A673 (cell line): ENCODE results near the gene EXOC2.
"Not testable (repeated sequence)": the region's sequence is repeated elsewhere in the genome, so short reads cannot be mapped to it uniquely, and the experiment has no call there.

ENCODE experiments used
- EZH2 ChIP-seq: fragments of 200-600 bp; sonication (generic); IDR thresholded peaks from 2 replicates; pipeline ENCODE4 v1.6.1; 2017; ENCODE audit warnings: borderline replicate concordance, low read depth, mild to moderate bottlenecking, mixed read lengths, antibody characterized with exemption, low read length; ENCODE audit not compliant: poor library complexity, severe bottlenecking
- TF ChIP-seq, protein P1 (sequence below): fragments of 300-800, 200-600 bp; sonication (generic); conservative IDR thresholded peaks from 2 replicates; pipeline ENCODE4 v1.5.1; 2017; ENCODE audit warnings: low read depth, mild to moderate bottlenecking, antibody characterized with exemption, low read length, moderate library complexity, mixed read lengths

DNA sequence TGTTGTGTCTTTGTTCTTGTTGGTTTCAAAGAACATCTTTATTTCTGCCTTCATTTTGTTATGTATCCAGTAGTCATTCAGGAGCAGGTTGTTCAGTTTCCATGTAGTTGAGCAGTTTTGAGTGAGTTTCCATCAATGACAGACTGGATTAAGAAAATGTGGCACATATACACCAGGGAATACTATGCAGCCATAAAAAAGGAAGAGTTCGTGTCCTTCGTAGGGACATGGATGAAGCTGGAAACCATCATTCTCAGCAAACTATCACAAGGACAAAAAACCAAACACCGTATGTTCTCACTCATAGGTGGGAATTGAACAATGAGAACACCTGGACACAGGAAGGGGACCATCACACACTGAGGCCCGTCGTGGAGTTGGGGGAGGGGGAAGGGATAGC, 87.0 kb downstream of the EXOC2 start:
- TF ChIP-seq EZH2, result not testable (repeated sequence)
- TF ChIP-seq, protein P1, sequence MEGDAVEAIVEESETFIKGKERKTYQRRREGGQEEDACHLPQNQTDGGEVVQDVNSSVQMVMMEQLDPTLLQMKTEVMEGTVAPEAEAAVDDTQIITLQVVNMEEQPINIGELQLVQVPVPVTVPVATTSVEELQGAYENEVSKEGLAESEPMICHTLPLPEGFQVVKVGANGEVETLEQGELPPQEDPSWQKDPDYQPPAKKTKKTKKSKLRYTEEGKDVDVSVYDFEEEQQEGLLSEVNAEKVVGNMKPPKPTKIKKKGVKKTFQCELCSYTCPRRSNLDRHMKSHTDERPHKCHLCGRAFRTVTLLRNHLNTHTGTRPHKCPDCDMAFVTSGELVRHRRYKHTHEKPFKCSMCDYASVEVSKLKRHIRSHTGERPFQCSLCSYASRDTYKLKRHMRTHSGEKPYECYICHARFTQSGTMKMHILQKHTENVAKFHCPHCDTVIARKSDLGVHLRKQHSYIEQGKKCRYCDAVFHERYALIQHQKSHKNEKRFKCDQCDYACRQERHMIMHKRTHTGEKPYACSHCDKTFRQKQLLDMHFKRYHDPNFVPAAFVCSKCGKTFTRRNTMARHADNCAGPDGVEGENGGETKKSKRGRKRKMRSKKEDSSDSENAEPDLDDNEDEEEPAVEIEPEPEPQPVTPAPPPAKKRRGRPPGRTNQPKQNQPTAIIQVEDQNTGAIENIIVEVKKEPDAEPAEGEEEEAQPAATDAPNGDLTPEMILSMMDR, result not testable (repeated sequence)
